Neural cell (in vitro differentiated cells): ENCODE results near the gene SCARB1. TPM values are rescaled to one million over a fixed set of nuclear protein-coding genes. Genes with fewer than 3 reads are reported as not detected.

Experiments used
- H2AFZ ChIP-seq: fragments of 200-600, 300-800 bp; sonication (generic), shearing (Covaris generic); 2 replicates; pipeline ENCODE4 v1.6.0; 2014; ENCODE audit warnings: low read depth, mild to moderate bottlenecking, antibody characterized with exemption, low read length, moderate library complexity
- H3F3A ChIP-seq: fragments of 200-600 bp; shearing (Covaris generic); 2 replicates; pipeline ENCODE4 v1.6.1; 2016; ENCODE audit warnings: mild to moderate bottlenecking, moderate library complexity, mixed read lengths, antibody characterized with exemption, low read length; ENCODE audit not compliant: insufficient read depth, poor library complexity, severe bottlenecking
- H3K27ac ChIP-seq: fragments of 200-600, 300-800 bp; sonication (generic), shearing (Covaris generic); 2 replicates; pipeline ENCODE4 v1.5.1; 2014; ENCODE audit warnings: mild to moderate bottlenecking, low read length, moderate library complexity
- H3K27me3 ChIP-seq: fragments of 300-800, 200-600 bp; sonication (generic), shearing (Covaris generic); 2 replicates; pipeline ENCODE4 v1.6.0; 2014; ENCODE audit warnings: mild to moderate bottlenecking, low read depth, low read length, moderate library complexity; ENCODE audit not compliant: insufficient read depth
- H3K36me3 ChIP-seq: fragments of 300-800, 200-600 bp; sonication (generic), shearing (Covaris generic); 2 replicates; pipeline ENCODE4 v1.5.1; 2014; ENCODE audit warnings: mild to moderate bottlenecking, antibody characterized with exemption, low read length, moderate library complexity; ENCODE audit not compliant: insufficient read depth
- H3K4me2 ChIP-seq: fragments of 300-800, 200-600 bp; sonication (generic), shearing (Covaris generic); 2 replicates; pipeline ENCODE4 v1.6.0; 2014; ENCODE audit warnings: mild to moderate bottlenecking, low read length
- H3K4me3 ChIP-seq: fragments of 300-800, 200-600 bp; sonication (generic), shearing (Covaris generic); 2 replicates; pipeline ENCODE4 v1.5.1; 2014; ENCODE audit warnings: mild to moderate bottlenecking, low read length, moderate library complexity
- H3K79me2 ChIP-seq: fragments of 200-600 bp; shearing (Covaris generic); replicated peaks from 2 replicates; pipeline ENCODE4 v1.6.0; 2014; ENCODE audit warnings: mild to moderate bottlenecking, low read length, moderate library complexity; ENCODE audit not compliant: insufficient read depth
- H3K9ac ChIP-seq: fragments of 300-800, 200-600 bp; sonication (generic), shearing (Covaris generic); 2 replicates; pipeline ENCODE4 v1.6.1; 2016; ENCODE audit warnings: mild to moderate bottlenecking, low read length, mixed read lengths
- H3K9me2 ChIP-seq: fragments of 200-600 bp; shearing (Covaris generic); 2 replicates; pipeline ENCODE4 v1.6.1; 2016; ENCODE audit warnings: mild to moderate bottlenecking, low read length, mixed read lengths; ENCODE audit not compliant: insufficient read depth
- H3K9me3 ChIP-seq: fragments of 200-600, 300-800 bp; sonication (generic), shearing (Covaris generic); 2 replicates; pipeline ENCODE4 v1.6.1; 2016; ENCODE audit warnings: mild to moderate bottlenecking, mixed run types, low read length, moderate library complexity, mixed read lengths
- H4K20me1 ChIP-seq: fragments of 200-600 bp; shearing (Covaris generic); 2 replicates; pipeline ENCODE4 v1.6.1; 2016; ENCODE audit warnings: mild to moderate bottlenecking, mixed run types; ENCODE audit not compliant: insufficient read depth
- EP300 ChIP-seq: fragments of 450-650 bp; conservative IDR thresholded peaks from 2 replicates; pipeline ENCODE4 v1.6.1; 2014; ENCODE audit warnings: antibody characterized with exemption, mild to moderate bottlenecking, moderate library complexity; ENCODE audit not compliant: poor library complexity, severe bottlenecking
- EZH2 ChIP-seq: fragments of 200-600, 300-800 bp; shearing (Covaris generic), sonication (generic); IDR thresholded peaks from 2 replicates; pipeline ENCODE4 v1.6.1; 2014; ENCODE audit warnings: antibody characterized with exemption, low read length, borderline replicate concordance, mild to moderate bottlenecking; ENCODE audit not compliant: insufficient read depth, poor library complexity, severe bottlenecking
- MXI1 ChIP-seq: fragments of 450-650 bp; conservative IDR thresholded peaks from 2 replicates; pipeline ENCODE4 v1.6.1; 2014; ENCODE audit warnings: antibody characterized with exemption, mild to moderate bottlenecking; ENCODE audit not compliant: poor library complexity, severe bottlenecking
- POLR2AphosphoS5 ChIP-seq: IDR thresholded peaks from 2 replicates; pipeline ENCODE4 v1.6.1; 2012
- RAD21 ChIP-seq: fragments of 450-650 bp; conservative IDR thresholded peaks from 2 replicates; pipeline ENCODE4 v1.6.1; 2014; ENCODE audit warnings: antibody characterized with exemption, mild to moderate bottlenecking, moderate library complexity
- REST ChIP-seq: IDR thresholded peaks from 2 replicates; pipeline ENCODE4 v1.6.1; 2012; ENCODE audit warnings: borderline replicate concordance
- SMC3 ChIP-seq: fragments of 450-650 bp; conservative IDR thresholded peaks from 2 replicates; pipeline ENCODE4 v1.6.1; 2014; ENCODE audit warnings: antibody characterized with exemption, mild to moderate bottlenecking, moderate library complexity; ENCODE audit not compliant: poor library complexity
- TAF1 ChIP-seq: IDR thresholded peaks from 2 replicates; pipeline ENCODE4 v1.6.1; 2012; ENCODE audit warnings: low read depth
- polyA plus RNA-seq: library from polyadenylated mRNA; depleted of rRNA; stranded (reverse); fragments of >200 nt; gene quantifications from 2 replicates; pipeline ENCODE4 v1.2.3, GENCODE V29; 2014
- TF ChIP-seq, protein P1 (sequence below): fragments of 450-650 bp; IDR thresholded peaks from 2 replicates; pipeline ENCODE4 v1.5.1; 2014; ENCODE audit warnings: antibody characterized with exemption, mild to moderate bottlenecking, moderate library complexity; ENCODE audit not compliant: poor library complexity, severe bottlenecking

The SCARB1 gene
- polyA plus RNA-seq, 1 donor from 2014 or later = 5.8 TPM

- Histone ChIP-seq H3K9me3 (no peaks in the 10 kb centered on the region), H3K4me2 (no peak overlapping the region), H3K27ac (no peak overlapping the region), H3K79me2 (no peaks in the 10 kb centered on the region), H4K20me1 (no peaks in the 10 kb centered on the region), H3K36me3 (no peaks in the 10 kb centered on the region), H3K27me3 (peaks cover 7% of the 10 kb centered on the region), H2AFZ (no peak overlapping the region), H3K9ac (no peak overlapping the region), H3F3A (no peaks in the 10 kb centered on the region), H3K4me3 (no peak overlapping the region), H3K9me2 (no peaks in the 10 kb centered on the region)
- TF ChIP-seq TAF1 (no peak), MXI1 (no peak), SMC3 (no peak), EP300 (no peak), POLR2AphosphoS5 (no peak), RAD21 (no peak), REST (no peak)
- TF ChIP-seq, protein P1, sequence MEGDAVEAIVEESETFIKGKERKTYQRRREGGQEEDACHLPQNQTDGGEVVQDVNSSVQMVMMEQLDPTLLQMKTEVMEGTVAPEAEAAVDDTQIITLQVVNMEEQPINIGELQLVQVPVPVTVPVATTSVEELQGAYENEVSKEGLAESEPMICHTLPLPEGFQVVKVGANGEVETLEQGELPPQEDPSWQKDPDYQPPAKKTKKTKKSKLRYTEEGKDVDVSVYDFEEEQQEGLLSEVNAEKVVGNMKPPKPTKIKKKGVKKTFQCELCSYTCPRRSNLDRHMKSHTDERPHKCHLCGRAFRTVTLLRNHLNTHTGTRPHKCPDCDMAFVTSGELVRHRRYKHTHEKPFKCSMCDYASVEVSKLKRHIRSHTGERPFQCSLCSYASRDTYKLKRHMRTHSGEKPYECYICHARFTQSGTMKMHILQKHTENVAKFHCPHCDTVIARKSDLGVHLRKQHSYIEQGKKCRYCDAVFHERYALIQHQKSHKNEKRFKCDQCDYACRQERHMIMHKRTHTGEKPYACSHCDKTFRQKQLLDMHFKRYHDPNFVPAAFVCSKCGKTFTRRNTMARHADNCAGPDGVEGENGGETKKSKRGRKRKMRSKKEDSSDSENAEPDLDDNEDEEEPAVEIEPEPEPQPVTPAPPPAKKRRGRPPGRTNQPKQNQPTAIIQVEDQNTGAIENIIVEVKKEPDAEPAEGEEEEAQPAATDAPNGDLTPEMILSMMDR = no peak
Observed at GRCh38 chr12:124865728-124866127, 2.1 kb upstream of the SCARB1 start.

DNA sequence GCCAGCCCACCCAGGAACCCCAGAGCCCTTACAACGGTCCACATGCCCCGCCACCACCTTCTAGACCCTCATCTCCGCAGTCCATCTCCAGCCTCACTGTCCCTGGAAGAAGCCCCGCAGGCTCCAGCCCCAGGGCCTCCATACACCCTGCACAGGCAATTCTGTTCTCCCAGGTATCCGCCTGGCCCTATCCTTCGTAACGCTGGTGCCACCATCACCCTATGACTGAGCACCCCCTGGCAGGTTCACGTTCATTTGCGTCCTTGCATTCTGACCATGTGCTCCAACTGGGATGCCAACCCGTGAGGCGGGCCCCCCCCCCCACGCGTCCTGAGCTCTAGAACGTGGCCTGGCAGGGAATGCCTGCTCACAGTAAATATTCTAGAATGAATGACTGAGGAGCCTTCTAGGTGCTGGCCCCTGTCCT, 675 bp upstream of the SCARB1 start:
- H2AFZ ChIP-seq = peak overlapping the region; percentile 73
- H3F3A ChIP-seq = no peaks in the 10 kb centered on the region
- no peak overlapping the region for H3K4me2 ChIP-seq
- no peak overlapping the region for H3K27ac ChIP-seq
- peak overlapping the region; percentile 72 for H3K9ac ChIP-seq
- no peaks in the 10 kb centered on the region for H3K9me2 ChIP-seq
- H4K20me1 ChIP-seq = no peaks in the 10 kb centered on the region
- peaks cover 7% of the 10 kb centered on the region for H3K27me3 ChIP-seq
- H3K9me3 ChIP-seq = no peaks in the 10 kb centered on the region
- H3K36me3 ChIP-seq = no peaks in the 10 kb centered on the region
- TF ChIP-seq, protein P1 = no peak
- TF ChIP-seq SMC3 (no peak), POLR2AphosphoS5 (no peak), REST (no peak), MXI1 (no peak), TAF1 (no peak), RAD21 (no peak), EZH2 (no peak), EP300 (no peak)
- peak overlapping the region; percentile 86 for H3K4me3 ChIP-seq
- no peaks in the 10 kb centered on the region for H3K79me2 ChIP-seq
